HG02852 (cell line): Measurements from ENCODE around the gene IQCE.

ENCODE experiments used
- ATAC-seq: cut with Tn5 transposase; IDR thresholded peaks from one replicate; pipeline ENCODE4 v1.9.1; 2021; ENCODE audit warnings: mild to moderate bottlenecking, moderate library complexity; ENCODE audit not compliant: unreplicated experiment

The IQCE gene

DNA sequence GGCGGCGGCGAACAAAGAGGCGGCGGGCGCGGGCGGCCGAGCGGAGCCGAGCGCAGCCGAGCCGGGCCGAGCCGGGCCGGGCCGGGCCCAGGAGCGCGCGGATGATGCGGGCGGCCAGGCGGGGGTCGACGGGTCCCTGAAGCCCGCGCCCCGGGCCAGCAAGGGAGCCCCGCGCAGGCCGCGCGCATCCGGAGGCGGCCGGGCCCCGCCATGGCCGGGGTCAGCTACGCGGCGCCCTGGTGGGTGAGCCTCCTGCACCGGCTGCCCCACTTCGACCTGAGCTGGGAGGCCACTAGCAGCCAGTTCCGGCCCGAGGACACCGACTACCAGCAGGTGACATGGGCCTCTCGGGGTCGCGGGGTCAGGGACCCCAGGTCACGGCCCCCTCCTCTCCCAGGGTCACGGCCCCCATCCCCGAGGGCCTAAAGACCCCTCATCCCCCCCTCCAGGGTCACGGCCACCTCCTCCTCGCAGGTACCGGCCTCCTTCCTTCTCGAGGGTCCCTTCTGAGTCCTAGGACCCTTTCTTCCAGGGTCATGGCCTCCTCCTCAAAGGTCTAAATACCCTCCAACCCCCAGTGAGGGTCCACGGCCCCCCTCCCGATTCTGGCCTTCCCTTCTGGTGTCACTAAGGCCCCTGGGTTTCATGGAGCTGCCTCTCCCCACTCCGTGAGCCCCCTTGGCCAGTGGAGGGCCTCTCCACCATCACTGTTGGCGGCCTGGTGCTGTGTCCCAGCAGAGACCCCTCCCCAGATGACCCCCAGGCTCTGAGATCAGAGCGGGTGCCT, 73.4 kb downstream of the IQCE start, which contains the start of gene TTYH3:
Gene TTYH3 (plus strand): TSS at position 41 of the 787 bp plus-strand sequence. CDS start 170 bp downstream, at position 211.
- ATAC-seq = peak; percentile 36

DNA sequence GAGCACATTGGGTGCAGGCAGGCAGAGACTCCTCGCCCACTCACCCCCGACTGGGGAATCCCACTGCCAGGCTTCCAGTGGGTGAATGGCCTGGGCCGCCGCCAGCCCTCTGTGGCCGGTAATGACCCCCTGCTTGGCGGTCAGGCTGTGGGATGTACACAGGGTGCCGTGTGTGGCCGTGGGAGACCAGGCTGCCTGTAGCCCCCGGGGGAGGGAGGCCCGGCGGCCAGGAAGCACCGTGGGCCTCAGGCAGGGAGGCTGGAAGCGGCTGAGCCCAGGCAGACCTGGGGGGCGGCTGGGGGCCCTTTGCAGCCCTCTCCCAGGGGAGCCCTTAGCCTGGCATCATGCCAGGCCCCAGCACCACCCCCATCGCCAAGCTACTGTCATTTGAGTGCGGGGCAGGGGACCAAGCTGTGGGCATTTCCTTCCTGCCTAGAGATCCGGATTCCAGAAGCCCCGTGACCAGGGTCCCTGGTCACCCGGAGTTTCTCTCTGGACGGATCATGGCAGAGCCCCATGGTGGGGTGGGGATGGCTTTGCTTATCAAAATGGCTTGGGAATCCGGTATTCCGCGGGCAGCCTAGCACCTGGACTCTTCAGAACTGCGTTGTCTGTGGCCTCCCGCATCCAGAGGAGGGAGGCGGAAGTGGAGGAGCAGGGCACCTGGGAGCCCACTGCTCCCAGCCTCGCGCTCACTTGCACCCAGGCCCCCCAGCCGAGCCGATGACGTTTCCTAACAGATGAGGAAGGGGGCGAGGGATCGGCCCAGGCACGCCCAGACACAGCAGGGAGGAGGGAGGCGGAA, 74.2 kb downstream of the IQCE start:
- no peak for ATAC-seq

DNA sequence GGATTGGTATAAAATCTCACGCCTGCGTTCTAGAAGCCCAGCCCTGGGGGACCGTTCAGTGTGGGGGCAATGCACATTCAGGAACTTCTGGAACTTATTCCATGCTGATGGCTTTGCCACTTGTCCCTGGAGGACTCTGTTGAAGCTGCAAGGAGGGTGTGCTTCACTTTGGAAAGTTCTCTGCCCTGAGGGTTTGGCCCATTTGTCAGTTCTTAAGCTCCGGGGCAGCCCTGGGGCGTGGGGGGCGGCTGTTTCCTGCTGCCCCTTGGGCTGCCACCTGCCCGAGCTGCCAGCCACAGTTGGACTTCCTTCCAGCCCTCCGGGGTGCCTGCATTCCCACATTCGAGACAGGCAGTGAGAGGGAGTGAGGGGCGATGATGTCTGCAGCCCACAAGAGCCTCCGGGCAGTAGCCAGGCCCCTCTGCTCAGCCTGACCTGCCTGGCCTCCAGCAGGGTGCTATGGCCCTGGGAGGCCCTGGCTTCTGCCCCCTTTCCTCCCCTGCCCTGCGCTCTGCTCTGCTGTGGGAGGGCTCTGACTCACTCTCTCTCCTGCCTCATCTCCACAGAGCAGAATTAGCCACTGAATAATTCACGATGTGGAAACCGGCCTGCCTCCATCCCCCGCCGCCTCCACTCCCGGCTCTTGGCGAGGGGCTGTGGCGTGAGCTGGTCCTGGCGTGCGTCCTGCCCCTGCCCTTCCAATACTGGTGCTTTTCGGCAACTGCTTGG, 74.9 kb downstream of the IQCE start:
- no peak for ATAC-seq

DNA sequence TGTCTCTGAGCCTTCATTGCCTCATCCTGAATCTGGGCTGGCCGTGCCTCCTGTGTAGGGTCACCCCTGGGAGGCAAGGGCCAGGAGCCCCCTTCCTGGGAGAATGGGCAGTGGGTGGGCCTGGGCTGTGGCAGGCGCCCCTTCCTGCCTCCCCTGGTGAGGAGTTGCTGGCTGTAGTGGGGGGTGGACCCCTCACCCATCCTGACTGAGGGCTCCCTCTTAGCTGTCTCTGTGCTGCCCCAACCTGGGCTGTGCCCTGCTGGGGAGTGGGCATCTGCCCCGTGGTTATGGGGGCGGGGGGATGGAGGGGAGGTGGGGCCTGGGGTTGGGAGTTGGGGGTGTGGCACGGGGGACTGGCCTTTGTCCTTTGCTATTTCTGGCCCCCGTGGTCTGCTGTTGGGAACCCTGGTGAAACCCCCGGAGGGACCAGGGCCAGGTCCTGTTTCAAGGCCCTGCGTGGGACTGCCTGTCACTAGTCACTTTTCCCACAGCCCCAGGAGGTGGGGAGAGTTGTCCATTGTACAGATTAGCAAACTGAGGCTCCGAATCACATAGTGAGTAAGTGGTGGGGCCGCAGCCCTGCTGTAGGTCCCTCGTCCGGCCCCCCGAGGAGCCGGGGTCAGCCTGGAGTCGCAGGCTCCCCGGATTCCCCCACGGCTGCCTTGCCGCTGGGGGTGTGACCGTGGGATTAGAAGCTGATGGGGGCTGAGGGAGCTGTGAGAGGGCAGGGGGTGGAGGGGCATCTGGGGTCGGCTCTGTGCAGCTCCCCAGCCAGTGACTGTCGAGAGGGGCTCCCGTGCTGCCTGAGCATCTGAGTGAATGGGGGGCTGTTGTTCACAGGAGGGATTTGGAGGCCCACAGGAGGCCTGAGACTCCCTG, 75.7 kb downstream of the IQCE start:
- no peak for ATAC-seq

DNA sequence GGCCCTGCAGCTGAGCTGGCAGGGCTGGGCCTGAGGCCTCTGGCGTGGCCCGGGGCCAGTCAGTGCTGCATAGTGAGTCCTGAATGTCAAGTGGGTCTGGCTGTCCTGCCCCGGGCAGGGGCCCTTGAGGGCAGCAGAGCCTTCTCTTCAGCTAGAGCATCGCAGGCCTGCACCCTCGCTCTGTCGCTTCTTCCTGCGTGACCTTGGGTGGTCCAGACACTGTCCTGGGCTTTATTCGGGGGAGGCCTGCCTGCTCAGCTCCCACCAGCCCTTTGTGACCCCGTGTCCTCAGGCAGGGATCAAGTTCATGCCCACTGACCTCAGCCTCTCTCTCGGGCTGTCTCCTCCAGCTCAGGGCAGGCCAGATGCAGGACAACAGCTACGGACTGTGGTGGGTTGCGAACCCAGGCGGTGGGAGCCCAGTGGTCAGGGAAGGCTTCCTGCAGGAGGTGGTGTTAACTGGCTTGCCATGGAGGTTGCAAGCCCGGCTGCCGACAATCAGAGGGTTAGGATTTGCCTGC, 76.4 kb downstream of the IQCE start:
- no peak for ATAC-seq

- ATAC-seq = no peak
Observed at GRCh38 chr7:2635810-2636701, 77.3 kb downstream of the IQCE start.

DNA sequence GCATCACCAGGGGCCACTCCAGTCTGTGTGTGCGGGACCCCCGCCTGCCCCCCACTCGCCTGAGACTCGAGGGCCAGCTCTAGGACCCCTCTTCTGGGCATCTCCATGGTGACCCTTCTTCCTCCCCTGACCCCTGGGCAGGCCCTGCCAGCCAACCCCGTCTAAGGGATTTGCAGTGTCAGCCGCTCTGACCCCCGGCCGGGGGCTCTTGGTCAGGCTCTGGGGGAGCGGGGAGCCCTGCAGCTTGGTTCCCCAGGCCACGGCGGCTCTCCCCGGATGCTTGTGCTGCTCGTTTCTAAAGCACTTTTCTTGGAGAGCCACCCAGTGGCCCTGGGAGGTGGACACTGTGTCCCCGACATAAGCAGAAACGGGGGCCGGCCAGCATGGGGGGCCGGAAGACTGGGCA, 78.3 kb downstream of the IQCE start:
- no peak for ATAC-seq

DNA sequence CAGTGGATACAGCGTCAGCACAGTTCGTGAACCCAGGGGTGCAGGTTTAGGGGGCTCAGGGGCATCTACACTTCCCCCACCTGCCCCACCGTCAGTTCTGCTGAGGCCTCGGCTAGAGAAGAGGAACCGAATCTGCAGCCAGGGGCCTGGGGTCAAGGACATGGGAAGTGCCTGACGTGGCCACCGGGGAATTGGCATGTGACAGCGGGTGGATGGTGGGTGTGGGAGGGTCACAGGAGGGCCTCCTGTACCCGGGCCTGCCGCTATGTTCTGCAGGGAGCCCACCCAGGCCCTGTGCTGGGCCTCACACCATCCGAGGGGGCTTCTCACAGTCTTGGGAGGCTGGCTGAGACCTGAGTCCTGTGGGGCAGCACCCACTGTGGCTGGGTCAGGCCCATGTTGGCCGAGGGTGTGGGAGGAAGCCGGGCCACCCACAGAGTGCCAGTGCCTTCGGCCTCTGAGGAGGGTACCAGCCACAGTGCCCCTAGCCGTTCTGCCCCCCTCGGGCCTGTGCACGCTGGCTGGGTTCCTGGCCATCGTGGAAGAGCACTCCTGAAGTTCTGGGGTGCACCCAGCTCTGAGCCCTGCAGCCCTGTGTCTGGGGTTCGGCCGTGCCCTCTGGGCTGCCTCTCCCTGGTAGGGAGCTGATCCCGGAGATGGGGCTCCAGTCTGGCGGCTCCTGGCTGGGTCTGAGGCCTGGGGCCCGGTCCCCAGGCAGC, 78.9 kb downstream of the IQCE start:
- no peak for ATAC-seq

DNA sequence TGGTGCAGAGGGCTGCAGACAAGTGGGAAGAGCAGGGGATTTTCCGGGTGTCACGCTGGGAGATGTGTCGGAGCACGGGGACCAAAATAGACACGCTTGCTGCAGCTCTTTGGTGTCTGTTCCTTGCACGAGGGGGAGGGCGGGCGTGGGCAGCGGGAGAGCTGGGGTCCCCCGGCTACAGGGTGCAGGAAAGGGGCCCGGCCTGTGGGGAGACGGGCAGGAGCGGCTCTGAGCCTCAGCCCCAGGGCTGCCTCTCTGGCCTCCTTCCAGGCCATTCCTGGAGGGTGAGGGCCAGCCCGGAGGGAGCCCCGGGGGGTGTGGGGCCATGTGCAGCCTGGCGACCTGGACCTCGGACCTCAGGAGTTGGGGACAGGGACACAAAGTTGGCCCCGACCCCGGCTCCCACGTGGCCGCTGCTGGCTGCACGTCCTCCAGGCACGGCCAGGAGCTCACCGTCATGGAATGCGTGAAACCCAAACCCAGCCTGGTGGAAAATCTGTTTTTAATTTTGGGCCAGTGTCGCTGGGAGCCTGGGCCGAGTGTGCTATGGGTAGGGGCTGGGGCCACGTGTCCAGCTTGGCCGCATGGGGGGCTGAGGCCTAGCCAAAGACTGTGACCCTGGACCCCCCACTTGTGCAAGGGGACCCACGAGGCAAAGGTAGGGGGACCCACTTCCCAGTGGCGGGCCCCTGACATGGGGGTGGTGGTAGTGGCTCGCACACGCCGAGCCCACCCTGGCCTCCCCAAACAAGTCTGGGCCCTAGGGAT, 79.6 kb downstream of the IQCE start:
- ATAC-seq = no peak

DNA sequence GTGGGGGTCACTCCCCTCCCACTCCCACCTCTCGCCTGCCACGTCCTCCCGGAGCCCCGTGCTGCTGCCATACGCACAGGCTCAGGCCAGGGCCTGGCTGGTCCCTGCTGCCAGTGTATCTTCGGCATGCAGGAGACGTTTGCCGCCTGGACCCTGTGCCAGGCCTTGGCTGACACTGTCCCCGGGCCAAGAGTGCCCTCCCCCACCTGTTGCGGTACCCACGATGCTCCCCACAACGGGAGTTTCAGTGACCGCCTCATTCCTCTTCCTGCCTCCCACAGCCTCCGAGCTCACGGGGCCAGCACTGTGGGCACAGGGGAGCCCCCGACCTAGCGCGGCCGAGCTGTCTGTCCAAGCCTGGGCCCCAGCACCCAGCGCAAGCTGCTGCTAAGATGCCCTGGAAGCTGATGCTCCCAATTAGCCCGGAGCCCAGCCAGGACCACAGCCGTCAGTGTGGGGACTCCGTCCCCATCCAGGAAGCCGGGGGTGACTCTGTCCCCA, 80.5 kb downstream of the IQCE start:
- no peak for ATAC-seq

- ATAC-seq = no peak
Observed at GRCh38 chr7:2639695-2640481, 81.1 kb downstream of the IQCE start.

DNA sequence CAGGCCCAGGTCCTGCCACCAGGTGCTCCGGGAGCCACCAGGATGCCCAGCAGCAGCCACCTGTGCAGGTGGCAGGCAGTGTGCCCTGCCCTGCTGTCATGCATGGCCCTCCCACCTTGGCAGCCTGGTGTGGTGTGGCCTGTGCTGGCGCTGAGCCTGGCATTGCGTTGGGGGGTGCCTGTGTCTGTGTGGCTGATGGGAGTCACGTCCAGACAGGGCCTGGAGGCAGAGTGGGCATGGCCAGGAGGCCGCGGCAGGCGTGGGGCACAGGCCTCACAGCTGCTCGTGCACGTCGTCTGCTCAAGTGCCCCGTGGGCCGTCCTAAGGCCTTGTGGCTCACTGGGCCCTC, 81.7 kb downstream of the IQCE start:
- no peak for ATAC-seq

GRCh38 chr7:2640846-2641316, 82.1 kb downstream of the IQCE start:
- ATAC-seq = no peak

DNA sequence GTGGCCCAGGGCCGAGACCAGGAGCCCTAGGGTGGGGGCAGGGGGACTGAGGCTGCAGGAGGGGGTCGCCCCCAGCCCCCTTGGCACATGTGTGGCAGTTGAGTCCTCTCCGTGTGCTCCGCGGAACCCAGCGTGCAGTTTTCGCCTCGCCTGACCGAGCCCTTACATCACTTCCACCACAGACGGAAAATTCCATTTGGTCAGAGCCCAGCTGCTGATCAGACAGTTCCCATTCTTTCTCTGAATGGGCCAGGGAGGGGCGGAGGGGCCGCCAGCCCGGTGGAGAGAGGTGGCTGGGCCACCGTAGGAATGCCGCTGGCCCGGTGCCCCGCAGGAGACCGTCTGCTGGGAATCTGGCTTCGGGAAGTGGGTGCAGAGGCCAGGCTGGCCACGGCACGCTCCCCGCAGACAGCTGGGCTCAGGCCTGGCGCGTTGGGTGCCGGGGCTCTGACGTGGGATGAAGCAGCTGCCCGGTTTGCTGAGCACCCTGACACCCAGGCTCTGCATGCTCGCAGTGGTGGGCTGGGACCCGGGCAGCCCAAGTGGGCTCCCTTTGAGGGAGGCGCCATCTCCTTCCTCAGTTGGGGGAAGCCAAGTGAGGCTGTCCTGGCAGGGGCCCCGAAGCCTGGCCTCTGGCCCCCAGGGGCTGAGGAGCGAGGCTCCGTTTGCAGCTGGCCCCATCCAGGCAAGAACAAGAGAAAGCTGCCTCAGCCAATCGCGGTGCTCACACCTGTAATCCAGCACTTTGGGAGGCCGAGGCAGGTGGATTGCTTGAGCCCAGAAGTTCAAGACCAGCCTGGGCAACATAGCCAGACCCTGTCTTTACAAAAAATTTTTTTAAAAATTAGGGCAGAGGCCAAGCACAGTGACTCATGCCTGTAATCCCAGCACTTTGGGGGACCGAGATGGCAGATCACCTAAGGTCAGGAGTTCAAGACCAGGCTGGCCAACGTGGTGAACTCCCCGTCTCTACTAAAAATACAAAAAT, 82.9 kb downstream of the IQCE start:
- peak; percentile 40 for ATAC-seq

DNA sequence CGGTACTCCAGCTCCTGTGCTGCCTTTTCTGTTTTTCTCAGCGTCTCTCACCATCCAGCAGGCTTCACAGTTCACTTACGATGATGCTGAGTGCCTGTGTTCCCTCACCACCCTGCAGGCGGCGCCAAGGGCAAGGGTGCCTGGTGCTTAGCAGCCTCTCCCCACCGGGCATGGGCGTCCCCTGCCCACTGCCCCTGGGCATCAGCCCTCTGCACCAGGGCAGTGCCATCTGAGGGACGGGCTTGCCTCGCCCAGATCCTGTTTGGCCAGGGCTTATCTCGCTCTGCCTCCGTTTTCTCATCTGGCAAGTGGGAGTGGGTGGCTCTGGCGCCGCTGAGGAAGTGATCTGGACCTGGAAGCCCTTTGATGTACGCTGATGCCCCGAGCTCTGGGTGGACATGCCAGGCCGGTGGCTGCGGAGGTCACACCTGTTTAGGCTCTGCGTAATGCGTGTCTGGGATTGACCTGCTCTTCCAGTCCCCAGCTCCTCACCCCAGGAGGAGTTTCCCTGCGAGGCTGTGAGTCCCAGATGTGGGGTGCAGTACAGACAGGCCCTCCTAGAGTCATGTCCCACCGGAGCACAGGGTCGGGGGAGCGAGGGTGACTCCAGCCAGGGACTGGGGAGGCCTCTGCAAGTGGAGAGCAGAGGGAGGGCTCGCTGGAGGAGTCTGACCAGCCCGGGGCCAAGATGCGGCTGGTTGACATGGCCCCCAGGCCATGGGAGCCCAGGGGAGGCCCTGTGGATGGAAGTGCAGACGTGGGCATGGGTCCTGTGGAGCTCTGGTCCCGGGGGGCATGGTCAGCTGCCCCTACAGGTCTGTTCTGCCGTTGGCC, 84.8 kb downstream of the IQCE start:
- no peak for ATAC-seq
